Lower leg skin (tissue), 3 donors: ENCODE measurements around the gene P2RX2.

Experiments
- CTCF ChIP-seq, 3 donors: fragments of 450-650 bp; IDR thresholded peaks; one replicate each; pipeline ENCODE4 v1.5.1; 2016; ENCODE audit warnings: antibody characterized with exemption in 3 of 3, mild to moderate bottlenecking in 3 of 3, moderate library complexity in 2 of 3
- POLR2A ChIP-seq, 2 donors: fragments of 450-650 bp; IDR thresholded peaks; one replicate each; pipeline ENCODE4 v1.6.1; 2016 to 2017; ENCODE audit warnings: antibody characterized with exemption in 2 of 2, mild to moderate bottlenecking in 1 of 2, moderate library complexity in 1 of 2

GRCh38 chr12:132622437-132623071 is 4.0 kb downstream of the P2RX2 start:
- TF ChIP-seq CTCF (IDR thresholded peaks at IDR 0.05) (no peak), POLR2A (IDR thresholded peaks at IDR 0.05) (no peak)
